D721Med (cell line): ENCODE data around the gene CACNG3.
"Not testable (repeated sequence)": the region's sequence is repeated elsewhere in the genome, so short reads cannot be mapped to it uniquely, and the experiment has no call there.

Experiments used
- DNase-seq: peaks from one replicate; pipeline ENCODE4 v3.0.0; 2011; ENCODE audit warnings: low spot score; ENCODE audit not compliant: insufficient read length
- FAIRE-seq: peaks from 2 replicates; lab custom pipeline; 2011; peaks lifted over from hg19 to GRCh38; lab: Jason Lieb, UNC
- TF ChIP-seq, protein P1 (sequence below): IDR thresholded peaks from 2 replicates; pipeline ENCODE4 v1.5.1; 2012; ENCODE audit warnings: mild to moderate bottlenecking, control low read depth; ENCODE audit not compliant: insufficient read depth; ENCODE audit errors: missing control alignments

Gene CACNG3

DNA sequence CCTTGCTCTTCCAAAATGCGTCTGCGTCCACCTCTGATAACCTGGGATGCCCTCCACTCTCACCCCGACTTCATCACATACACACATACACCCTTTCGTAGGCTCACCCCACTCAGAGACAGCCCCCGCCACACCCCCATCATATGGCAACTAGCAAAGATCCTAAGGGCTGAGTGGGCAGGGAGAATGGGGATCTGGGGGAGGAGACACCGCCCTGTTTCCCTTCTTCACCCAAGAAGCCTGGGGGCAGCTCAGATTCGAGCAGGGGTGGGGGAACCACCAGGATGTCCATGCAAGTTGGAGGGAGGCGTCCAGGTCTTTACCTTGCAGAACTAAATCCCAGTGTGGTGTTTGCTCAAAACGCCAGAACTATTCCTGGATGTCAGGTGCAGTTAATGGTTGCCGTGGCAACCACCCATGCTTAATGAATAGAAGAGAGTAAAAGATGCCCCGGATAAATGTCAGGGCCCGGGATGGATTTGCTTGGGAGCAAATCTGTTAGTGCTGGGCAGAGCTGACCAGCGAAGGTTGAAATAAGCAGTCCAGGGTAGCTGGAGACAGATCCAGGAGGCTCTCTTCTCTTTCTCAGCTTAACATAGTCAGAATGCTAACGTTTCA lies 72.8 kb downstream of the CACNG3 start:
- FAIRE-seq = no peak
- TF ChIP-seq, protein P1, sequence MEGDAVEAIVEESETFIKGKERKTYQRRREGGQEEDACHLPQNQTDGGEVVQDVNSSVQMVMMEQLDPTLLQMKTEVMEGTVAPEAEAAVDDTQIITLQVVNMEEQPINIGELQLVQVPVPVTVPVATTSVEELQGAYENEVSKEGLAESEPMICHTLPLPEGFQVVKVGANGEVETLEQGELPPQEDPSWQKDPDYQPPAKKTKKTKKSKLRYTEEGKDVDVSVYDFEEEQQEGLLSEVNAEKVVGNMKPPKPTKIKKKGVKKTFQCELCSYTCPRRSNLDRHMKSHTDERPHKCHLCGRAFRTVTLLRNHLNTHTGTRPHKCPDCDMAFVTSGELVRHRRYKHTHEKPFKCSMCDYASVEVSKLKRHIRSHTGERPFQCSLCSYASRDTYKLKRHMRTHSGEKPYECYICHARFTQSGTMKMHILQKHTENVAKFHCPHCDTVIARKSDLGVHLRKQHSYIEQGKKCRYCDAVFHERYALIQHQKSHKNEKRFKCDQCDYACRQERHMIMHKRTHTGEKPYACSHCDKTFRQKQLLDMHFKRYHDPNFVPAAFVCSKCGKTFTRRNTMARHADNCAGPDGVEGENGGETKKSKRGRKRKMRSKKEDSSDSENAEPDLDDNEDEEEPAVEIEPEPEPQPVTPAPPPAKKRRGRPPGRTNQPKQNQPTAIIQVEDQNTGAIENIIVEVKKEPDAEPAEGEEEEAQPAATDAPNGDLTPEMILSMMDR = no peak
- no peak for DNase-seq

DNA sequence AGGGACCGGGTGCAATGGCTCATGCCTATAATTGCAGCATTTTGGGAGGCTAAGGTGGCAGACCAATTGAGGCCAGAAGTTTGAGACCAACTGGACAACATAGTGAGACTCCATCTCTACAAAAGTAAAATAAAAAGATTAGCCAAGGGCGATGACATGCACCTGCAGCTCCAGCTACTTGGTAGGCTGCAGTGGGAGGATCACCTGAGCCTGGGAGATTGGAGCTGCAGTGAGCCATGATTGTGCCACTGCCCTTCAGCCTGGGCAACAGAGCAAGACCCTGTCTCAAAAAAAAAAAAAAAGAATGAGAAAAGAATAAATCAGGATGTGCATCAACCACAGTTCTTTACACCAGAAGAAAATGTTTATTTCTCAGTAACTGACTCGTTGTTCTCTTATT lies 76.0 kb downstream of the CACNG3 start:
- TF ChIP-seq, protein P1 = no peak
- DNase-seq (no peak), FAIRE-seq (no peak)

DNA sequence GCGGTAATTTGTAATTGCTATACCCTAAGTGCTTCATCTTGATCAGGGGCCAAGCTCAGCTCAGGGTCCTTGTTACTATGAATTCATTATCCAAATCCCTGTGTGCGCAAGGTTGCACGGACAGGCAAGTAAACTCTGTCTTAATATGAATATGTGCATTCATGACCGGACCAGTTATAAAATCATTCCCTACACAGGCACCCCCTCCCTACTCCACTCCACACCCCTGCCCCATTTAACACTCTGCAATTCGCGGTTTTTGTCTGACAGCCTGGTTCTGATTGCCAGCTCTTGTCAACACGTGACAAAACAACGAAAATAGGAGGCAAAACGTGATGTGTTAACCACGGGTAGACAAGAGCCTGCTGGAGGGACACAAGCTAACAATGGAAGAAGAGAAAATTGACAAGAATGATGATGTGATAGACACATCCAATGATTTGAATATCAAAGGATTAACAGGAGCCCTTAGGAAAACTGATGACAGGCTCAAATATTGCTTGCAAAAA lies 76.5 kb downstream of the CACNG3 start:
- FAIRE-seq = no peak
- TF ChIP-seq, protein P1 = no peak
- no peak for DNase-seq

DNA sequence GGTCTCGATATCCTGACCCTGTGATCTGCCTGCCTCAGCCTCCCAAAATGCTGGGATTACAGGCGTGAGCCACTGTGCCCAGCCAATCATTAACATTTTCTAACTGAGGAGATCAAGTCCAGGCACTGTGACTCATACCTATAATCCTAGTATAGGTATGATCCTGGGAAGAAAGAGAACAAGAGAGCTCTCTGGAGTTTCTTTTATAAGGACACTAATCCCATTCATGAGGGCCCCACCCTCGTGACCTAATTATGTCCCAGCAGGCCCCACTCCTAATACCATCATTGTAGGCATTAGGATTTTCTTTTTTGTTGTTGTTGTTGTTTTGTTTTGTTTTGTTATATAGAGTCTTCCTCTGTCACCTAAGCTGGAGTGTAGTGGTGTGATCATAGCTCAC lies 80.4 kb downstream of the CACNG3 start:
- TF ChIP-seq, protein P1 = no peak
- FAIRE-seq (no peak), DNase-seq (no peak)

DNA sequence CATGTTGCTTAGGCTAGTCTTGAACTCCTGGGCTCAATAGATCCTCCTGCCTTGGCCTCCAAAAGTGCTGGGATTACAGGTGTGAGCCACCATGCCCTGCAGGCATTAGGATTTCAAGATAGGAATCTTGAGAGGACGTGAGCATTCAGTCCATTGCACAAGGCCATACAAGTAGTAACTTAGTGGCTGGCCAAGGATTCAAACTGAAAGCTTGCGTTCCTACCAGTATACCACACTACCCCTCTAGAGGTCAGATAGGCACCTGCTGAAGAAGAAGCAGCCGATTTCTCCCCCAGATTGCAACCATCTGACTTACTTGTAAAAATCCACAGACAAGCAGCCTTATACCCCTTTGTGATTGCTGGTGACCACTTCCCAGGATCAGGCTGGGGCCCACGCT lies 80.9 kb downstream of the CACNG3 start:
- FAIRE-seq (no peak), DNase-seq (no peak)

DNA sequence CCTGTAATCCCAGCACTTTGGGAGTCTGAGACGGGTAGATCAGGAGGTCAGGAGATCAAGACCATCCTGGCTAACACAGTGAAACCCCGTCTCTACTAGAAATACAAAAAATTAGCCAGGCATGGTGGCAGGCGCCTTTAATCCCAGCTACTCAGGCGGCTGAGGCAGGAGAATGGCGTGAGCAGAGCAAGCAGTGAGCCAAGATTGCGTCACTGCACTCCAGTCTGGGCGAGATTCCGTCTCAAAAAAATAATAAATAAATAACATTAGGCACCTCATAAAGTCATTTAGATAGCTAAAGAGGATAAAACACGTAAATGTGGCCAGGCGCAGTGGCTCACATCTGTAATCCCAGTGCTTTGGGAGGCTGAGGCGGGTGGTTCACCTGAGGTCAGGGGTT lies 87.7 kb downstream of the CACNG3 start:
- not testable (repeated sequence) for DNase-seq, FAIRE-seq

More for the DNA sequence above, 80.9 kb downstream of the CACNG3 start:
- TF ChIP-seq, protein P1 = no peak

DNA sequence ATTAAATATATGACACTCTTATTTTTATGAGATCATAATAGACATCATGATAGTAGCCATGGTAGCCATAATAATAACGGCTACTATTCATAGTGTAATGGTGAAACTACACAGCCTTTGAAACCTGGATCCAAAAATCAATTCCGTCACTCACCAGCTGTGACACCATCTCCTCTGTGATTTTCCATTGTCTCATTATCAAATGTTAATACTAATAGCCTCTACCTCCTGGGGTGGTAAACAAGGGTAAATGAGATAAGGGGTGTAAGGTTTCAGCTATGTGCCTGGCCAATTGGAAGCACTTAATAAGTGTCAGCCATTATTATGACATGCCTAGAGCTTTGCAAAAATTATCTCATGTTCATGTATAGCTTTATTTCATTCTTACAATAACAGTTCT lies 88.6 kb downstream of the CACNG3 start:
- TF ChIP-seq, protein P1 = no peak
- DNase-seq (no peak), FAIRE-seq (no peak)

DNA sequence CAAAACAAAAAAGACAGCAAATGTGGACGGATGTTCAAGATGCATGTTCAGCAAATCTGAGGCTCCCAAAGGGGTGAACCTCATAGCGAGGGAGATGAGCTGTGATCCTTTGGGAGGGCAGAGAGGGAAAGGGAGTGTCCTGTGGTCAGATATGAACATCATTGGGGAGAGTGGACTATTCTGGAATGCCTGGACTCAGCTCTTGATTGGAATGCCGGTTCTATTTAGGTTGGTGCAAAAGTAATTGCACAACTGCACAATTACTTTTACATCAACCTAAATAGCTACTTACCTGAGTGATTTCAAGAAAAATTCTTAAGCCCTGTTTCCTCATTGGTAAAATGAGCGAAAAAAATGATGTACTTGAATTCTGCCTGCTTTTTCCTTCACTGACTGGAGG lies 89.6 kb downstream of the CACNG3 start:
- FAIRE-seq = no peak
- TF ChIP-seq, protein P1 = no peak

More for the DNA sequence above, 89.6 kb downstream of the CACNG3 start:
- DNase-seq = no peak
